ENCODE results near the gene C12orf57. TPM values are rescaled to one million over a fixed set of nuclear protein-coding genes. Genes with fewer than 3 reads are reported as not detected.
A peak's percentile ranks its signal among the peaks of the same experiment; 100 is the strongest.

The C12orf57 gene
- total and polyA plus RNA-seq, 10 of the 15 experiments (the other 5 are each of a cell fraction or from before 2014, with no cell fraction given), result 64.5 to 377 (median 211) TPM

- H2AFZ ChIP-seq (ENCODE audit: control insufficient read depth, low read depth, low read length), result peak overlapping the region; percentile 30
- peaks cover 2 to 8% of the 10 kb centered on the region in 2 experiments; a peak in 2 of 4 replicates for H3K36me3 ChIP-seq (ENCODE audit: control insufficient read depth in 2 of 2, insufficient read depth in 2 of 2, low read length in 1 of 2)
- peak; percentile 80 for DNase-seq (ENCODE audit: low read depth, low spot score)
- no peak for FAIRE-seq
- ATAC-seq, result peak; percentile 30
- H3K4me2 ChIP-seq (ENCODE audit: control insufficient read depth, insufficient read depth), result peak overlapping the region; percentile 61
- H3K4me3 ChIP-seq, result peak overlapping the region; percentile 78
- no TSS peak for BruUV-seq (replicated peaks)
- H3K27me3 ChIP-seq (replicated peaks in 1 of 2; ENCODE audit: control insufficient read depth in 2 of 2, insufficient read depth in 2 of 2, low read length in 1 of 2), result no peaks in the 10 kb centered on the region
- ChIA-PET SMC1A (ENCODE audit: uncharacterized antibody, unreplicated experiment) (interaction anchor here (0.6 to 11.6 kb wide), 9 partner anchors 14 to 166 kb away, joined by 3 to 395 read pairs (median 29); partner anchors contain the start of genes C1RL and ENO2), POLR2A (interaction anchor here (0.5 to 17.8 kb wide), 12 partner anchors 8 to 815 kb away, joined by 3 to 524 read pairs (median 6); partner anchors contain the start of genes C1RL, ENO2 and LPCAT3), RAD21 (ENCODE audit: unreplicated experiment) (interaction anchor here (0.6 to 7.0 kb wide), 9 partner anchors 14 to 164 kb away, joined by 3 to 426 read pairs (median 5); partner anchors contain the start of genes C1RL and LPCAT3), CTCF (interaction anchor here (1.1 to 11.6 kb wide), 11 partner anchors 14 to 198 kb away, joined by 3 to 645 read pairs (median 11); partner anchors contain the start of genes C1R, C1RL, LPCAT3 and USP5)
- in situ Hi-C loops (cut with MboI) (no loop called here), intact Hi-C loops (cut with micrococcal nuclease; ENCODE audit: unreplicated experiment) (no loop called here)
- H3K79me2 ChIP-seq (ENCODE audit: control insufficient read depth, insufficient read depth, low read length), result peaks cover 46% of the 10 kb centered on the region
- 2% methylated on average over 31 of the region's 32 CpGs for WGBS (ENCODE audit: insufficient coverage, insufficient replicate concordance, low lambda C conversion rate, missing lambda C conversion rate)
- H3K9me3 ChIP-seq (replicated peaks; ENCODE audit: control insufficient read depth, insufficient read depth, low read length), result no peaks in the 10 kb centered on the region
- H3K4me1 ChIP-seq (ENCODE audit: control insufficient read depth, insufficient read depth, low read length), result peaks cover 51% of the 10 kb centered on the region
- H4K20me1 ChIP-seq (ENCODE audit: control insufficient read depth, insufficient read depth), result no peaks in the 10 kb centered on the region
- H3K27ac ChIP-seq (ENCODE audit: control insufficient read depth, insufficient read depth), result peak overlapping the region; percentile 91
- H3K9ac ChIP-seq (ENCODE audit: control insufficient read depth, insufficient read depth, low read length), result peak overlapping the region; percentile 90
- peak; percentile 83 for TF ChIP-seq TCF12 (IDR thresholded peaks at IDR 0.05; ENCODE audit: low read depth, low read length)
- peak; percentile 20; the same call in 1 of the 2 replicates for TF ChIP-seq SIN3A (IDR thresholded peaks at IDR 0.05; ENCODE audit: low read depth, low read length)
- TF ChIP-seq EED (IDR thresholded peaks at IDR 0.05; ENCODE audit: low read depth), result peak; percentile 83
- TF ChIP-seq SP1 (IDR thresholded peaks at IDR 0.05; ENCODE audit: low read depth, low read length), result no peak
- 0 out of 2 replicates have a peak, but pooled peaks have one; percentile 12 for TF ChIP-seq BACH1 (IDR thresholded peaks at IDR 0.05; ENCODE audit: borderline replicate concordance)
- peak; percentile 67 for TF ChIP-seq POLR2A (IDR thresholded peaks at IDR 0.05; ENCODE audit: low read depth, low read length)
- TF ChIP-seq, protein P1, sequence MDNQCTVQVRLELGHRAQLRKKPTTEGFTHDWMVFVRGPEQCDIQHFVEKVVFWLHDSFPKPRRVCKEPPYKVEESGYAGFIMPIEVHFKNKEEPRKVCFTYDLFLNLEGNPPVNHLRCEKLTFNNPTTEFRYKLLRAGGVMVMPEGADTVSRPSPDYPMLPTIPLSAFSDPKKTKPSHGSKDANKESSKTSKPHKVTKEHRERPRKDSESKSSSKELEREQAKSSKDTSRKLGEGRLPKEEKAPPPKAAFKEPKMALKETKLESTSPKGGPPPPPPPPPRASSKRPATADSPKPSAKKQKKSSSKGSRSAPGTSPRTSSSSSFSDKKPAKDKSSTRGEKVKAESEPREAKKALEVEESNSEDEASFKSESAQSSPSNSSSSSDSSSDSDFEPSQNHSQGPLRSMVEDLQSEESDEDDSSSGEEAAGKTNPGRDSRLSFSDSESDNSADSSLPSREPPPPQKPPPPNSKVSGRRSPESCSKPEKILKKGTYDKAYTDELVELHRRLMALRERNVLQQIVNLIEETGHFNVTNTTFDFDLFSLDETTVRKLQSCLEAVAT (IDR thresholded peaks at IDR 0.05), result no peak; the same call in 1 of the 2 replicates
- no peak for TF ChIP-seq FOXM1 (IDR thresholded peaks at IDR 0.05; ENCODE audit: low read depth, low read length)
- peak; percentile 3 for TF ChIP-seq MEF2B (IDR thresholded peaks at IDR 0.05; ENCODE audit: partially characterized antibody, poor library complexity, severe bottlenecking)
- TF ChIP-seq, protein P2, sequence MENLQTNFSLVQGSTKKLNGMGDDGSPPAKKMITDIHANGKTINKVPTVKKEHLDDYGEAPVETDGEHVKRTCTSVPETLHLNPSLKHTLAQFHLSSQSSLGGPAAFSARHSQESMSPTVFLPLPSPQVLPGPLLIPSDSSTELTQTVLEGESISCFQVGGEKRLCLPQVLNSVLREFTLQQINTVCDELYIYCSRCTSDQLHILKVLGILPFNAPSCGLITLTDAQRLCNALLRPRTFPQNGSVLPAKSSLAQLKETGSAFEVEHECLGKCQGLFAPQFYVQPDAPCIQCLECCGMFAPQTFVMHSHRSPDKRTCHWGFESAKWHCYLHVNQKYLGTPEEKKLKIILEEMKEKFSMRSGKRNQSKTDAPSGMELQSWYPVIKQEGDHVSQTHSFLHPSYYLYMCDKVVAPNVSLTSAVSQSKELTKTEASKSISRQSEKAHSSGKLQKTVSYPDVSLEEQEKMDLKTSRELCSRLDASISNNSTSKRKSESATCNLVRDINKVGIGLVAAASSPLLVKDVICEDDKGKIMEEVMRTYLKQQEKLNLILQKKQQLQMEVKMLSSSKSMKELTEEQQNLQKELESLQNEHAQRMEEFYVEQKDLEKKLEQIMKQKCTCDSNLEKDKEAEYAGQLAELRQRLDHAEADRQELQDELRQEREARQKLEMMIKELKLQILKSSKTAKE (IDR thresholded peaks at IDR 0.05; ENCODE audit: low read depth, poor library complexity, severe bottlenecking), result no peak
- peak; percentile 50 for TF ChIP-seq GATAD2B (conservative IDR thresholded peaks at IDR 0.05; ENCODE audit: low read depth)
- TF ChIP-seq CHD2 (IDR thresholded peaks at IDR 0.05; ENCODE audit: borderline replicate concordance, low read depth, low read length), result 0 out of 2 replicates have a peak, but pooled peaks have one; percentile 7
- 0 out of 2 replicates have a peak, but pooled peaks have one; percentile 33 for TF ChIP-seq NFYB (IDR thresholded peaks at IDR 0.05; ENCODE audit: insufficient read depth, low read depth, low read length)
- no peak for TF ChIP-seq PML (IDR thresholded peaks at IDR 0.05; ENCODE audit: low read length)
- no peak for TF ChIP-seq E4F1 (IDR thresholded peaks at IDR 0.05; ENCODE audit: borderline replicate concordance, partially characterized antibody)
- TF ChIP-seq NFYA (IDR thresholded peaks at IDR 0.05; ENCODE audit: borderline replicate concordance, low read depth, low read length), result no peak
Observed at GRCh38 chr12:6946033-6946919, 2.5 kb downstream of the C12orf57 start.

All from GM12878 (cell line).